ENCODE data around the gene GRB7.

Gene GRB7

DNA sequence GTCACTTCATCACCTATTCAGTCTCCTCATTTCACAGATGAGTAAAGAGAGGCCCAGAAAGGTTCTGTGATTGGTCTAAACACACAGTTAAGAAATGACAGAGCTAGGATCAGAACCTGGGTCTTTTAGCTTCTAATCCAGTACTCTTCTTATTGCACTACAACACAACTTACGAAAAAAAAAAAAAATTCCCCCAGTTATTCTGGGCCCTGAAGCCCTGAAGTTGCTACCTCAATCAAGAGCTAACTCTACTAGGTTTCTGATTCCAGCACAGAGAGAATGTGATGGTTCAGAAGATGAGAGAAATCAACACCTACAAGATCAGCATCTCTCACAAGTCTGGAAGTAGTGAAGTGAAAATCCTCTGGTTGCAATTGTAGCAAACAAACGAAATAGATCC lies 37.3 kb downstream of the GRB7 start:
- no peak for DNase-seq

- DNase-seq = no peak
Observed at GRCh38 chr17:39776252-39776651, 38.5 kb downstream of the GRB7 start.

DNA sequence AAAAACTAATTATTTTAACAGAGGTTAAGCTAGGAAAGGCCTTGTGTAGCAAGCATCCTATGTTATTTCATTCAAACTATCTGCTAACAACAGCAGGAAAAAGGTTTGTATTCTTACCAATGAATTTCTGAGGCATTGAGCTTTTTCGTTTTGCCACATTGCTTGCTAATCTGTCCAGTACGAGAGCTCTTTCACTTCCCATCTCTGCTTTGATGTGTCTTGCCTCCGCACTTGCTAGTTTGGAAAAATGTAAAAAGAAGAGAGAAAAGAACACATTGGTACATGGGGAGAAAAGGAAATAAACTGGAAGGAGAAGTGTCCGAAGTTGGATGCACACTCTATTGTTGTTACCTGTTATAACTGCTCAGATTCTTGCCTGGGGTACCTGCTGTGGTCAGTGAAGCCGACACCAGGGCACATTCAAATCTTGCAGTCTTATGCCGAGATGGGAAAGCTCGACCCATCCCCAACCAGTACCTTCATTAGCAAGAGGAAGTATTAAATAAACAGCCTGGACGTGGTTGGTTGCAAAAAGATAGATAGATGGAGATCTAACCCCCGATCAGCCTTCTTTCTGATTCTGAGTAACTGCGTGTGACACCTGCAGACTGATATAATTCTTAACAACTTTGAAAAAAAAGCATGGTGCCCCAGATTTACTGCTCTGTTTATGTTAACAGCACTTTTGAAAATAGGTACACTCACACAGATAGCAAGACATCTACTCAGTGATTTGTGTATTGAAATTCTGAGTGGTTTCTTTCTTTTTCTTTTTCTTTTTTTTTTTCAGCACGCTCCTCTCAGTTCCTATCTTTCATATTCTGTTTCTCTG lies 40.0 kb downstream of the GRB7 start:
- DNase-seq = no peak

DNA sequence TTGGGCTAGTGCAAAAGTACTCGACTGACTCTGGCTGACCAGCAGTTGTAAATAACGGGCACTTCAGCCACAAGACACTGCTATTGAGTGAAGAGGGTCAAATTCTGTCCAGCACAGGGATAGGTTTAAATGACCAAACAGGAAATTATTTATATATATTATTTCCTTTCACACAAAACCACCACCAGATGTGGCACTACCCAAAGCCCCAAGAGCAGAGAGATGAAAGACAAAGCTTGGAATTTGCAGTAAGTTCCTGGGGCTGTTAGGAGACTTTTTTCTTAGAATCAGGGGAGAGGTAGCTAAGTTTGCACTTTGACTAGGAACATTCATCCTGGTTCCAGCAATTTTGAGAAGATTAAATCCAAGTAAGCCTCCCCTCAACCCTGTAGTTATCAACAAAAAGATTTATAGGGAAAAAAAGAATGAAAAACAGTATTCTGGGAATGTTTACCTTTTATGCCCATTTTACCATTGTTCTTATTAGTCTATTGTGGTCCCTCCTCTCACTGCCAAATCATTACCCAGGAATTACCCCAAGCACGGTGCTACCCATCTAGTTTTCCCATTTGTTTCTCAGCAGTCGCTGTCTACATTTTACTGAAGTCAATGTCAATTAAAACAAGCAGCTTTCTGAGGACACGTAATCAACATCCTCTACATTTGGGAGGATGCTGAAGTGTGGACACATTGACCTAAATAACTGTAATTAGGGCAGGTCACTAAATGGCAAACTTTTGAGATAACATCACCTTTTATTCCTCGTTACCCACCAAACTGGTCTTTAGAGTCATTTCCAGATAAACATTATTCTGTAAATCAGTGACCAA lies 43.5 kb downstream of the GRB7 start:
- no peak for DNase-seq

DNA sequence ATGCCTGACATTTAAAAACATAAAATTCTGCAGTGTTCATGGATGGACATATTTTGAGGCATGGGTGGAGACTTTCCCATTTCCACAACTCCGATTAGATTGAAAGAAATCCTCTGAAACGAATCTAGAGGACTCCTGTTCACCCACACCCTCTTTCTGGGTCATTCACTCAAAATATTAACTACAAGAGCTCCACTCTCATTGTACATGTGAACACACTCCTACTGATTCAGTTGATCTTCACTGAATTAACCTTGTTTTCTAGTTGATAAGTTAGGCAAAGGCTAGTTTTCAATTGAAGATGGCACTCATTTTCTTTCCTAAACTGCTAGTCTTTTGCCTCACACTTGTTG lies 44.1 kb downstream of the GRB7 start:
- no peak for DNase-seq

DNA sequence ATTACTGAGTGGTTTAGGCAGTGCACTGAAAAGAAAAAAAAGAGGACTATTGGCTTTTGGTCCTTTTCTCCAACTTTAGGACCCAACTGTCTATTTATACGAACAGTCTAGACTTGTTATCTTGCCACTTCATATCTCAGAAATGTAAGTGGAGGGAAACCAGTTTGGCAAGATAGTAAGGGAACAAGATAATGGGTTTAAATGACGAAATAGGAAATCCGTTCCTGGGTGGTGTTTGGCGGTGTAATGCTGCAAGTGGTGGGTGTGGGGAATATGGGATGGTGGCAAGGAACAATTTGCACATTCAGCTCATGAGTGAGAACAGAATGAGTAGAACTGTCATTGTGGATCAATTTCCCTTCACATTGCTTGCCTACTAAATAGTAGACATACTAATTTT lies 44.7 kb downstream of the GRB7 start:
- DNase-seq = no peak

GRCh38 chr17:39782980-39783379 lies 45.2 kb downstream of the GRB7 start:
- DNase-seq = no peak

- DNase-seq = no peak
Observed at GRCh38 chr17:39787041-39787440, 49.3 kb downstream of the GRB7 start.

- DNase-seq = no peak
Observed at GRCh38 chr17:39787743-39788484, 50.2 kb downstream of the GRB7 start.

- no peak for DNase-seq
Observed at GRCh38 chr17:39791111-39791992, 53.6 kb downstream of the GRB7 start.

DNA sequence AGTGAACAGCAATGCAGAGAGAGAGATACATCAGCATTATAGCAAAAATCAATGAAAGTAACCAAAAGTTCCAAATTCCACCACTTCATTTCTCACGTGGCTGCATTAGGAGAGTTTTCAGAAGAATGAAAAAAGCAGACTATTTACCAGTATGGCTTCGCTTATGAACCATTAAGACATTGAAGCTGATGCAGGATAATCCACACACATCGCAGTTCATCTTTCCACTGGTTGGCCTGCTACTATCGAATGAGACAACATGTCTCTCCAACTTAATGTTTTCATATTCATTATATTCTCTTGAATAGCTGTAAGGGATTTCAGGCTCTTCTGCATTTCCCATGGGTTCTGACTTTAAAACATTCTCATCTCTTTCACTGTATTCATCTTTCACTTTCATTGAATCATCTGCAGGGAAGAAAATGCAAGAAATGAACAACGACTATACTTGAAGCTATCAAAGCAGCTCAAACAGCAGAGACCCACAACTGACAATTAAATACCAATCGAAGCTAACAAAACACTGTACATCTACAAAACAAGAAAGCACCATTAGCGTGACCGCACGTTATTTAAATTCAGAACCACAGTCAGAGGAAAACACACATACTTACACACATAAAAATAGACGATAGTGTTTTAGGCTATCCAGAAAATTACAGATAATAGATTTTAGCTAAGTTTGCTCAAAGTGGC lies 54.9 kb downstream of the GRB7 start:
- DNase-seq = no peak

GRCh38 chr17:39793301-39793872 lies 55.6 kb downstream of the GRB7 start:
- DNase-seq = no peak

GRCh38 chr17:39794249-39794970 lies 56.7 kb downstream of the GRB7 start:
- DNase-seq = no peak
